Neutrophil (primary cell): Measurements from ENCODE around the gene SHANK1.
"Not testable (repeated sequence)": the region's sequence is repeated elsewhere in the genome, so short reads cannot be mapped to it uniquely, and the experiment has no call there.

Experiments
- H3K27ac ChIP-seq: fragments of 200-600 bp; sonication (generic); 2 replicates; pipeline ENCODE4 v1.5.1; 2016; ENCODE audit warnings: mild to moderate bottlenecking, moderate library complexity
- H3K27me3 ChIP-seq: fragments of 200-600 bp; sonication (generic); 2 replicates; pipeline ENCODE4 v1.6.0; 2016; ENCODE audit warnings: mild to moderate bottlenecking
- H3K36me3 ChIP-seq: fragments of 200-600 bp; sonication (generic); 2 replicates; pipeline ENCODE4 v1.5.1; 2017
- H3K4me1 ChIP-seq, 2 experiments: fragments of 200-600 bp in 1 of 2; sonication (generic) in 1 of 2; 1 replicate in 1 of 2; 2 replicates in 1 of 2; pipeline versions ENCODE4 v1.5.1 to v1.6.1; 2013 to 2016; ENCODE audit warnings: low read depth in 1 of 2, low read length in 1 of 2, mild to moderate bottlenecking in 1 of 2, moderate library complexity in 1 of 2; ENCODE audit not compliant: control insufficient read depth in 1 of 2, insufficient read depth in 1 of 2
- H3K4me3 ChIP-seq, 2 experiments: fragments of 200-600 bp in 1 of 2; sonication (generic) in 1 of 2; 1 replicate in 1 of 2; 2 replicates in 1 of 2; pipeline ENCODE4 v1.5.1; 2013 to 2016; ENCODE audit warnings: low read depth in 1 of 2, low read length in 1 of 2, mild to moderate bottlenecking in 1 of 2, moderate library complexity in 1 of 2
- H3K9me3 ChIP-seq: fragments of 200-600 bp; sonication (generic); 2 replicates; pipeline ENCODE4 v1.5.1; 2016
- TF ChIP-seq, protein P1 (sequence below): fragments of 200-600 bp; sonication (generic); IDR thresholded peaks from 2 replicates; pipeline ENCODE4 v1.5.1; 2016; ENCODE audit warnings: antibody characterized with exemption

Gene SHANK1

DNA sequence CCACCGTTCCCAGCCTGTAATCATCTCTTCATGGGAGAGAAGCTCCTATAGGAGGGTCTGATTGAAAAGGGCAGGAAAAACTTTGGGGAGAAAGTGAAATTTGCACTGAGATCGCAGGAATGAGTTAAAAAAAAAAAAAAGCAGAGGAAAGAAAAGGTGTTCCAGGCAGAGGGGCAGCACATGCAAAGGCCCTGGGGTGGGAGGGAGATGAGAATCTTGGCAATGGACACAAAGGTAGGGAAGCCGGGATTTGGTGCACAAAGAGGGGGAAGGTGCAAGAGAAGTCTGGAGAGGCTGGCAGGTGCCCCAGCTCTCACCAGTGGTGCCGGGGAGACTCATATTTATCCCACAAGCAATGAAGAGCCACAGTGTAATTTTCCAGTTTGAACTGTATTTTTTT, 34.3 kb upstream of the SHANK1 start:
- Histone ChIP-seq H3K9me3 (no peaks in the 10 kb centered on the region), H3K4me3 (no peak overlapping the region), H3K36me3 (no peaks in the 10 kb centered on the region), H3K4me1 (no peaks in the 10 kb centered on the region), H3K27ac (no peak overlapping the region), H3K27me3 (peaks cover 8% of the 10 kb centered on the region)
- TF ChIP-seq, protein P1, sequence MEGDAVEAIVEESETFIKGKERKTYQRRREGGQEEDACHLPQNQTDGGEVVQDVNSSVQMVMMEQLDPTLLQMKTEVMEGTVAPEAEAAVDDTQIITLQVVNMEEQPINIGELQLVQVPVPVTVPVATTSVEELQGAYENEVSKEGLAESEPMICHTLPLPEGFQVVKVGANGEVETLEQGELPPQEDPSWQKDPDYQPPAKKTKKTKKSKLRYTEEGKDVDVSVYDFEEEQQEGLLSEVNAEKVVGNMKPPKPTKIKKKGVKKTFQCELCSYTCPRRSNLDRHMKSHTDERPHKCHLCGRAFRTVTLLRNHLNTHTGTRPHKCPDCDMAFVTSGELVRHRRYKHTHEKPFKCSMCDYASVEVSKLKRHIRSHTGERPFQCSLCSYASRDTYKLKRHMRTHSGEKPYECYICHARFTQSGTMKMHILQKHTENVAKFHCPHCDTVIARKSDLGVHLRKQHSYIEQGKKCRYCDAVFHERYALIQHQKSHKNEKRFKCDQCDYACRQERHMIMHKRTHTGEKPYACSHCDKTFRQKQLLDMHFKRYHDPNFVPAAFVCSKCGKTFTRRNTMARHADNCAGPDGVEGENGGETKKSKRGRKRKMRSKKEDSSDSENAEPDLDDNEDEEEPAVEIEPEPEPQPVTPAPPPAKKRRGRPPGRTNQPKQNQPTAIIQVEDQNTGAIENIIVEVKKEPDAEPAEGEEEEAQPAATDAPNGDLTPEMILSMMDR, result no peak

DNA sequence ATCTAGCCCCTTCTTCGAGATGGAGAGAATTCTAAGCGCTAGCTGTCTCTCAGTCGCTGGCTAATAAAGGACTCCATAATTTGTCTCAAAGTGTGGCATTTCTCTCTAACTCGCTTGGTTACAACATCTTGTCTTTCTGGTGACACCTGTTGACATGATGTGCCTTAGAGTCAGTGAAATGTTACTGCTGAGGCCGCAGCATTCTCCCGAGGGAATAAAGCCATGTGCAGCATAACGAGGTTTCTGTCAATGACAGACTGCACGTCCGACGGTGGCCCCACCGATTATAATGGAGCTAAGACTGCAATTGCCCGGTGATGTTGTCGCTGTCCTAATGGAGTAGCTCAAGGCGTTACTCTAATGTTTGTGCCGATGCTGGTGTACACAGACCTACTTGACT, 30.4 kb upstream of the SHANK1 start:
- no peaks in the 10 kb centered on the region for H3K36me3 ChIP-seq
- no peaks in the 10 kb centered on the region for H3K4me1 ChIP-seq
- H3K9me3 ChIP-seq, result no peaks in the 10 kb centered on the region
- H3K27ac ChIP-seq, result no peak overlapping the region
- no peak overlapping the region for H3K4me3 ChIP-seq
- TF ChIP-seq, protein P1, result no peak
- H3K27me3 ChIP-seq, result peaks cover 11% of the 10 kb centered on the region

DNA sequence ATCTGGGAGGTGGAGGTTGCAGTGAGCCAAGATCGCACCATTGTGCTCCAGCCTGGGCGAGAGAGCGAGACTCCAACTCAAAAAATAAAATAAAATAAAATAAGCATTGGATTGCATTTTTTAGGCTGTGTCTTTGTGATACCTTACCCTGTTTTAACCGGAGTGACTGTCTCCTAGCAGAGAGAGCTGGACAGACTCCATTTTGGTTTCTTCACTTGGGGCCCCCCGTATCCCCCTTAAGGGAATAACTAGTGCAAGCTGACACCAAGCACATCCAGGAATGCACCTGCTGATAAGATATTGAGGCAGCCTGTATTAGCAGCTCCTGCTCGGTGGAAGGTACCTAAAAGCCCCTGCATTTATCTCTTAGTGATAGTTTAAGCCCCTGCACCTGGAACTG, 29.9 kb upstream of the SHANK1 start:
- Histone ChIP-seq H3K27me3 (peaks cover 9% of the 10 kb centered on the region), H3K9me3 (no peaks in the 10 kb centered on the region), H3K27ac (no peak overlapping the region), H3K36me3 (no peaks in the 10 kb centered on the region), H3K4me1 (no peaks in the 10 kb centered on the region), H3K4me3 (no peak overlapping the region)
- TF ChIP-seq, protein P1, result no peak

DNA sequence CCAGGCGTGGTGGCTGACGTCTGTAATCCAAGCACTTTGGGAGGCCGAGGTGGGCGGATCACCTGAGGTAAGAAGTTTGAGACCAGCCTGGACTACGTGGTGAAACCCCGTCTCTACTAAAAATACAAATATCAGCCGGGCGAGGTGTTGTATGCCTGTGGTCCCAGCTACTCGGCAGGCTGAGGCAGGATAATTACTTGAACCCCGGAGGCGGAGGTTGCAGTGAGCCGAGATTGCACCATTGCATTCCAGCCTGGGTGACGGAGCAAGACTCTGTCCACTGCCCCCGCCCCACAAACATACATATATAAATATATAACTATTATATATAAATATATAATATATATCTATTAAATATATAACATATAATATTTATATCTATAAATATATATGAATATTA, 27.5 kb upstream of the SHANK1 start:
- not testable (repeated sequence) for H3K27ac ChIP-seq, H3K4me3 ChIP-seq, H3K4me1 ChIP-seq, H3K36me3 ChIP-seq, H3K9me3 ChIP-seq
- H3K27me3 ChIP-seq, result peaks cover 10% of the 10 kb centered on the region

DNA sequence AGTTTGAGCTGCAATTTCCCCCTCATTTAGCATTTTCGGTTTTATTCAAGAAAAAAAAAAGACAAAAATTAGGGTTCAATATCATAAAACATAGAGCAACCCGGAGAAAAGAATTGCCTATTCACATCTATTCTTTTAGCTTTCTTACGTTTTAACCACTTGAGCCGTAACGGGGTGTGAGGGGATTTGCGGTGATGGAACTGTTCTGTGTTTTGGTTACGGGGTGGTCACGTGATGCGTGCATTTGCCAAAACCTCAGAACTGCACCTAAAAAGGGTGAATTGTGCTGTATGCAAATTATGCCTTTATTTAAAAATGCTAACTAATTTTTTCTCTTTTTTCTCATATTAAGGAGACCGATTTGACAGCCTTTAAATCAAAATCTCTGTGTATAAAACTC, 25.6 kb upstream of the SHANK1 start:
- no peak overlapping the region for H3K4me3 ChIP-seq
- peaks cover 28% of the 10 kb centered on the region for H3K27me3 ChIP-seq

DNA sequence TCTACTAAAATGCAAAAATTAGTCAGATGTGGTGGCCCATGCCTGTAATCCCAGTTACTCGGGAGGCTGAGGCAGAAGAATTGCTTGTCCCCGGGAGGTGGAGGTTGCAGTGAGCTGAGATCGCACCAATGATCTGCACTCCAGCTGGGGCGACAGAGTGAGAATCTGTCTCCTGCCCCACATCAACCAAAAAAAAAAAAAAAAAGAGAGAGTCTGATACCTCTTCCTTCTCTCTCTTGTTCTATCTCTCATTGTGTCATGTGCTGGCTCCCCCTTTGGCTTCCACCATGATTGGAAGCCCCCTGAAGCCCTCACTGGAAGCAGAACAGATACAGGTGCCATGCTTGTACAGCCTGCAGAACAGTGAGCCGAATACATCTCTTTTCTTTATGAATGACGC, 23.9 kb upstream of the SHANK1 start:
- TF ChIP-seq, protein P1, result no peak
- peaks cover 43% of the 10 kb centered on the region for H3K27me3 ChIP-seq
- H3K4me3 ChIP-seq, result no peak overlapping the region
- no peaks in the 10 kb centered on the region for H3K36me3 ChIP-seq
- no peaks in the 10 kb centered on the region for H3K9me3 ChIP-seq
- no peak overlapping the region for H3K27ac ChIP-seq
- no peaks in the 10 kb centered on the region for H3K4me1 ChIP-seq

More for the DNA sequence above, 25.6 kb upstream of the SHANK1 start:
- Histone ChIP-seq H3K9me3 (no peaks in the 10 kb centered on the region), H3K27ac (no peak overlapping the region), H3K36me3 (no peaks in the 10 kb centered on the region), H3K4me1 (no peaks in the 10 kb centered on the region)
- TF ChIP-seq, protein P1, result no peak
